Mesenteric fat pad (tissue), 1 donor: ENCODE measurements around the gene CATSPERB. TPM values are rescaled to one million over a fixed set of nuclear protein-coding genes. Genes with fewer than 3 reads are reported as not detected.
"Not testable (repeated sequence)": the region's sequence is repeated elsewhere in the genome, so short reads cannot be mapped to it uniquely, and the experiment has no call there.

Source experiments
- DNase-seq: peaks from one replicate; pipeline ENCODE4 v3.0.0-alpha.2; 2020; ENCODE audit warnings: low spot score
- total RNA-seq: library from RNA; stranded (reverse); fragmentation: NEBNext Ultra II Directional; extraction: Animal tissue kit (Norgen Biotek cat#: 25700); gene quantifications from one replicate; pipeline ENCODE4 v1.2.1, GENCODE V29; 2021
- donor health status: DM: yes; HTN: yes; CAD: no.

The CATSPERB gene
- total RNA-seq, 1 donor from 2014 or later, result 2.0 TPM

DNA sequence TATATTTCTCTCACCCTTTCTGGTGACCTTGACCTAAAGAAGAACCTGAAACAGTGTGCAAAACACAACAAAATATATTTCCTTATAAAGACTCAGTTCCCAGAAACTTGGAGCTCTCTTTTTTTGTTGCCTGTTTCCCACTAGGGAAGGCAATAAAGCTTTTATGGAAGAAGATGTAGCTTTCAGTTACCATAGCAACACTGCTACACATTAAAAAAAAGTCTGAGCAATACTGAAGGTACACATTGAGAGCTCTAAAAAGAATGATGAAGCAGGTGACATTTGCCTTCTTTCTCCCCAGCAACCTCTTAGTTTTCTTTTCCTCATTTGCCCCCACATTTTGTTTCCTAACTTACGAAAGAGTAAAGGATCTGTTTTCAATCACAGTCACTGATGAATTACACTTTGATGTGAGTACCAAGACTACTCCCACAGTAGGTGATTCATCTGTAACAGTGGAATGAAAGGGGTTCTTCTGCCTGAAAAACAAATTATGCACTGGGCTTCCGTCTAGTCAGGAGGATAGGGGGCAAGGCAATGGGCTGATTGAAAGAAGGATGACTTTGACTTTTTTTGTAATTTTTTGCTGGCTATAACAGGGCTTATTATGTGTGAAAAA is 1.1 kb upstream of the CATSPERB start:
- DNase-seq, result no peak

DNA sequence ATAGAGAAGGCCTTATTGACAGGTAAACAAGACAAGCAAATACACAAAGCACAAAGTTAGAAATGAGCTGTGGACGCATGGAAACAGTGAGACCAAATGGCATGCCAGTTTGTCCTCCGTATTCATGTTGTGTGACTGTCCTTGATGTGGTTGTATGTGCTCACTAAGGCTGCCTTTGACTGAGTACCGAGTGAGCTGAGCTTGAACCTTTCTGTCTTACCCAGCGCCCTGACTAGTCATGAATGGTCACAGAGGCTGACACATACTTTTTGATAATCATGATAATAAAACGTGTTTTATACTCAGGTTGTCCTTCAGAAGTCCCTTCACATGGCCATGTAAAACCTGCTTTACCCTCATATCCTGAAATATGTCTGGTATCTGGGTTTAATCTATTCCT is 553 bp upstream of the CATSPERB start:
- DNase-seq, result no peak

DNA sequence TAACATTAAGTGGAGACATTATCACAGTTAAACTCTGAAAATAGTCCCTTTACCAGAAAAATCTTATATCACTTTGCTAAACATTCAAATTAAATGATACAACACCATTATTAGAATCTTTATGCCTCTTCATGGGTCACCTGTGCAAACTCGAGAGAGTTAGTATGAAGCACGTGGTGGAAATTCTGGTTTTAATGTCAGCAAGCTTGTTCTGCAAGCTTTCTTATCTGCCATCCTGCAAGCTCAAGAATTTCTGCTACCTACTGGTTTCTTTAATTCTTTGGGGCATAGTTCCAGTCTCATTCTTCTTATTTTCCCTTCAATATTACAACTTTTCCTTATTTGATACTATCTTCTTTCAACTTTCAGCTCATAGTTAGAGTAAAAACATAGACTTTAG is 868 bp downstream of the CATSPERB start:
- no peak for DNase-seq

DNA sequence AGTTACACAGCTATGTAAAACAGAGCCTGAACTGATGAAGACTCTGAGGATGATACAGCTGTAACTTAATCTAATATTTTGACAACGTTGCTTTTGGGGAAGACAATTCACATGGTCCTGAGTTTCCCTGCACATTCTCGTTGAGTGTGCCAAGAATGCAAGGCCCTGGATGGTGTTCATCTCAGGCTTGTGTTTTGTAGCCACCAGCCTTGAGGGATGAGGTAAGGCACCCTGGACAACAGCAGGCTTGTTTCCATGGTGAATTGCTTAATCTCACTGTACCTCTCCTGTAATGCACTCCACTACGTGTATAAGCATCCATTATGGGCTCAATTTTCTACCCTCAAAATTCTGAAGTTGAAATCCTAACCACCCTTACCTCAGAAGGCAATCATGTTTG is 2.1 kb downstream of the CATSPERB start:
- no peak for DNase-seq

DNA sequence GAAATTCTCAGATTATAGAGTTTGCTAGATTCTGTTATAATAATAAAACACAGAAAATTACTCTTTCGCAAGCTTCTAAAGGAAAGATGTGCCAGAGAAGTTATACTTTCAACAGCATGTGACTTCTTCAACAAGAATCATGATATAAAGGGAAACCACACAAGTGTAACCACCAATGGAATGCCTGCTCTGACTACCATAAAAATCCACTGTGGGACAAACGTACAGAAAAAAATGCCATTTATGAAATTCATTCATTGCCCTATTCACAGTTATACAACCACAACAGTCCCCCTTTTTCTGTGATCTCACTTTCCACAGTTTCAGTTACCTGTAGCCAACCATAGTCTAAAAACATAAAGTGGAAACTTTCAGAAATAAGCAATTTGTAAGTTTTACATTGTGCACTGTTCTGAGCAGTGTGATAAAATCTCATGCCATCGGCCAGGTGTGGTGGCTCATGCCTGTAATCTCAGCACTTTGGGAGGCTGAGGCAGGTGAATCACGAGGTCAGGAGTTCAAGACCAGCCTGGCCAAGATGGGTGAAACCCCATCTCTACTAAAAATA is 3.2 kb downstream of the CATSPERB start:
- no peak for DNase-seq

DNA sequence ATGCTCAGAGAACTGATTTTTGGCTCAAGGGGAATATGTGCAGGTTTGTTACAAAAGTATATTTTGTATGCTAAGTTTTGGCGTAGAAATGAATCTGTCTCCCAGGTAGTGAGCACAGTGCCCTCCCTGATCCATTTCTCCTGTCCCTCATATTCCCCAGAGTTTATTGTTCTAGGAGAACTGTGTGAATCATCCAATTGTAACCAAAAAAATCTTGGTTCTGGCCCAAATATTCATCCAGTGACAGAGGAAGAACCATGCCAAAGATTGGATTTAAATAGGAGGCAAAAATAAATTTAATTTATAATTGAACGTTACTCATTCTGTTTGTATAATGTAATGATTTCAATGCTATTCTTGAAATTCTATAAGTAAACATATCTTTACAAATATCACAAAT is 4.8 kb downstream of the CATSPERB start:
- DNase-seq, result no peak

DNA sequence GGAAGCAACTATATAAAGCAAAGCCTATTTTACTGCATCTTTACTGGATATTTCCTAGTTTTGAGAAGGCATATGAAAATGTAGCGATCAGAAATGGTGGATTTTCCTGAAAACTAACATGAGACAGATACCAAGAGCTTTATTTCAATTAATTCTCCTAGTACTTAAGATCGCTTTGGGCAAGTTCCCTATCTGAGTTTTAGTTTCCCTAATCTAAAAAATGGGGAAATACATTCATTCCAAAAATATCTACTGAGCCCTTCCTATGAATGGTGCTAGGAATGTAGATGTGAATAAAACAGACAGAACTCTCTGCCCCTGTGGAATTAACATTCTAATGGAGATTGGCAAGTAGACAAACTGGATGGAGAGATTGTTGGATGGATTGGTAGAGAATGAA is 8.4 kb downstream of the CATSPERB start:
- no peak for DNase-seq

DNA sequence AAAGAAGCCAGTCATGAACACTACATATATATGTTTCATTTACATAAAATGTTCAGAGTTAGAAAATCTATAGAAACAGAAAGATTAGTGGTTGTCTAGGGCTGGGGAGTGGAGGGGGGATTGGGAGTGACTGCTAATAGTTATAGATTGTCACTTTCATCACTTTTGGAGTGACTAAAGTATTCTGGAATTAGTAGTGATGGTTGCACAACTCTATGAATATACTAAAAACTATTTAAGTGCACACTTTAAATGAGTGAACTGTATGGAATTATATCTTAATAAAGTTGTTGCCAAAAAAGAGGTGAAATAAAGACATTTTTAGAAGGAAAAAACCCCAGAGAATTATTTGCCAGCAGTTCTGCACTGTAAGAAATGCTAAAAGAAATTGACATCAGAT is 9.5 kb downstream of the CATSPERB start:
- DNase-seq, result no peak

DNA sequence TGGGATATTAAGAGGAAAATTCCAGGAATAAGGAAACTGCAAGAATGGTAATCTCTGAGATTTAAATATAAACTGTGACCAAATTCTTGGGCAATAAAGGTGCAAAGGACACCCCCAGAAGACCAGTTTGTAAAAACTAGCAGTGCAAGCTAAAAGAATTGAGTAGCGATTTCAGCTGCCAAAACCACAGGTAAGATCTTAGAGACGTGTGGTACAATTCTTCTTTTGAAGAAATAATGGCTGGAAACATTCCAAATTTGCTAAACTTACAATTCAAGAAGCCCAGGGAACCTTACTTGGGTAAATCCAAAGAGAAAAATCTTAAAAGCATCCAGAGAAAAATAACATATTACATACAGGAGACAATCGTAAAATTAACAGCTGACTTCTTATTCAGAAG is 12.0 kb downstream of the CATSPERB start:
- DNase-seq, result no peak

DNA sequence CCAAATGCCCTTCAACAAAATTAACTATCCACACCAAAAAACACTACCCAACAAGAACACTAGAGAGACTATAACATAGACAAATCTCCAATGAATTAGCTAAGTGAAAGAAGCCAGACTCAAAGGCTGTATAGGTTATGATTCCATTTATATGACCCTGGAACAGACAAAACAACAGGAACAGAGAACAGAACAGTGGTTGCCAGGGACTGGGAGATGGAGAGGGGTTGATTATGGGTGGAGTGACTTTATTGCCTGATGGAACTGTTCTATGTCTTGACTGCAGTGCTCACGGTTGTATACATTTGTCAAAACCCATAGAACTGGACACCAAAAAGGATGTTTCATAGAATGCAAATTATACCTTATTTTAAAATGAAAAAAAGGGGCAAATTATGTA is 14.9 kb downstream of the CATSPERB start:
- DNase-seq, result no peak

DNA sequence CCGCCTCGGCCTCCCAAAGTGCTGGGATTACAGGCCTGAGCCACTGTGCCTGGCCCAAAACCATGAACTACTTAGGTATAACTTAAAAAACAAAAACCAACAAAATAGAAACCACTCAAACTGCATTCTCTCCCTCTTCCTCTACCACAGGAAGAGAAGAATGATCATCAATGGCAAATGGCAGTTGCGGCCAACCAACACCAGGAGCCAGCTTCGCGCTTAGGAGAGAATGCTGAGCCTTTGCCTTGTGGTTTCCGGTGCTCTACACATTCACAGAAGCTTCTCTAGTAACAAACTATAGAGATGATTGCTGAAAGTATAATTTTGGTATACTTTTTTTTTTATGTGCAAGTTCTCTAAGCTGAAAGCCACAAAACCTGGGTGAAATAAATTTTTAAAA is 17.1 kb downstream of the CATSPERB start:
- no peak for DNase-seq

DNA sequence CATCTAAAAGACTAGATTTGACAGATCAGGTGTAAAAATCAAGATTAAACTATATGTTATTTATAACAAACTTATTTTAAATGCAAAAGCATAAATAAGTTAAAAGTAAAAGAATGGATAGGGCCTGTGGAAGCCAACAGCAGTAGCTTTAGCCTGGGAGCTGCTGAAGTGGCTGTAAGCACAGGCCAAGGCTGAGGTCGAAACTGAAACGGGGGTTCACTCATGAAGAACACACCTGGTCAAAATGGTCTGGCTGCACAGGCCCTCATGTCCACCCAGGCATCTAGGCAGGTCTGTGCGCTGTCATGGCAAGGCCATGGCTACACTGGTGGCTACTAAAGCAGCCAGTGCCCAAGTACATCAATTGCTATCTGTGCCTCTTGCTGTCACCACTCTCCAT is 23.1 kb downstream of the CATSPERB start:
- no peak for DNase-seq

DNA sequence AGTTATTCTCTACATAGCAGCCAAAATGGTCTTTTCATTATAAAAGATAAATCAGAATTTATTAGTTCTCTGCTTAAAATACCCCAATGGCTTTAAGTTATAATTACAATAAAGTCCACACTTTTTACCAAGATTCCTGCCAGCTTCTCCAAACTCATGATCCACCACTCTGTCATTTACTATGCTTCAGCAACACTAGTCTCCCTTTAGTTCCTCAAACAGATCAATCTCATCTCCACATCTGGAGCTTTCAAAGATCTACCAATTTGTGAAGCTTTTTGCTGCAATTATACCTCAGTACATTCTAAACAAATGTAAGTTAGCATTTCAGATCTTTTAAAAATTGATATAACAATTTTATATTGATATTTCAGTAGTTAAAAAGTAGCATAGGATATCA is 24.9 kb downstream of the CATSPERB start:
- DNase-seq, result no peak

DNA sequence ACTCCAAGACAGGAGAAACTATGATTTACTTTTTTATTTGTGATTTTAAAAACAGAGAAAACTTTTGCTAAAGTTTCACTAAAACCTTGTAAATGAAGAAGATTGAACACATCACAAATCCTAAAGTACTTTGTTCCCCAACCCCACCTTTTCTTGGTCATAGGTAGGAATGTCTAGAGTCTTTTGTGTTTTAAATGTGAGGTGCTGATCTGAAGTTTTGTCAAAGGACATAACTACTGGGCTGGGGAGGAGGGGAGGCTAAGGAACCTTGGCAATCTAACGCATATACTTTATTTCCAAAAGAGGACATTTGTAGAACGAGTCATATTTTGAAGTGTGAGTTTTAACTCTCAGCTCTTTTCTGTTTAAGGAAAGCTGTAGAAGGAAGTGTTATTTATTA is 37.2 kb downstream of the CATSPERB start:
- no peak for DNase-seq

DNA sequence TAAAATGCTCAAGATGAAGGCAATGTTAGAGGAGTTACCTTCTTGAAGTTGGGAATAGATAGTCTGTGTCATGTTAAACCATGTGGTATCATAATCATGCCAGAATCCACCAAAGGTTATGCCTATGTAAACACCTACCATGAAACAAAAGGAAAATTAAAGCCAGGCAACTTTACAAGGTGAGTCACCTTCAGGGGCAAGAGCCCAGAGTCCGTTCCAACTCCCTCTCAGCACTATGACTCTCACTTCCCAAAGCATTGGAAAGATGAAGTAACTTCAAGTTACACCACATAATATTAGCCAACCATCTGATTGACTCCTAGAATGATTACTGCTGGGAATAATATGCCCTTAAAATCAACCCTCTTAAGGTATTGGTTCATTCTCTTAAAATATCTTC is 38.5 kb downstream of the CATSPERB start:
- DNase-seq, result no peak

DNA sequence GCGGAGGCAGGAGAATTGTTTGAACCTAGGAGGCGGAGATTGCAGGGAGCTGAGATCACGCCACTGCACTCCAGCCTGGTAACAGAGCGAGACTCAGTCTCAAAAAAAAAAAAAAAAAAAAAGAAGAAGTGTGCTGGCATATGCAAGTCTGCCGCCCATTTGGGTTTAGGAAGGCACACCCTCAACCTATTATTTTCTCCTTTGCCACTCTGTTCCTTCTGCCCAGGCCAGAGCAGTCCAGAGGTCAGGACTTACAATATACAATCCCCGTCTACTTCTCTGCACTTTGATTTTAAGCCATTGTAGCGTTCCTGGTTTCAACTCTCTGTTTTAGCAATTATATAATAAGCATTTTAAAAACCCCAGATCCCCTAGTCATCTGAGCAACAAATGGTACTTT is 39.8 kb downstream of the CATSPERB start:
- DNase-seq, result no peak

DNA sequence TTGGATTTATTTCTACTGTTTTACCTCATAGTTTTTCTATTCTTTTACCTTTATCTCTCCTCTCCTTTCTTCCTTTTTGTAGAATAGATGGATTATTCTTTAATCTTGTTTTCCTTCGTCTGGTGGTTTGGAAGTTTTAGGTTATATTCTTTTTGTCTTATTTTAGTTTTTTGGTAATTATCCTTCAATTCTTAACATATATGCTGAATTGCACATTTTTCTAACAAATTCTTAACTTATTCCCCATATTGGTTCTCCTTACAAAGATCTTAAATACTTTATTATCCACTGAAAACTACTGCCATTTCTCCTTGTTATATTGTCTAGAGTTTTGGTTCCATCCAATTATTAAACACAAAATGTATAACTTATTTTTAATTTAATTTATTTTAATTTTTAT is 42.3 kb downstream of the CATSPERB start:
- DNase-seq, result no peak

DNA sequence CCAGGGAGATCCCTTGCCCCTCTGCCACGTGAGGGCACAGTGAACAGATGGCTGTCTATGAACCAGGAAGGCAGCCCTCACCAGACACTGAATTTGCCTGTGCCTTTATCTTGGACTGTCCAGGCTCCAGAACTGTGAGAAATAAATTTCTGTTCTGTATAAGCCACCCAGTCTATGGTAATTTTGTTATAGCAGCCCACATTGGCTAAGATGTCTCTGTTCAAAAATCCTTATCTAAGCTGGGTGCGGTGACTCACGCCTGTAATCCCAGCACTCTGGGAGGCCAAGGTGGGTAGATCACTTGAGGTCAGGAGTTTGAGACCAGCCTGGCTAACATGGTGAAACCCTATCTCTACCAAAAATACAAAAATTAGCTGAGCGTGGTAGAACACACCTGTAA is 44.5 kb downstream of the CATSPERB start:
- DNase-seq, result not testable (repeated sequence)

DNA sequence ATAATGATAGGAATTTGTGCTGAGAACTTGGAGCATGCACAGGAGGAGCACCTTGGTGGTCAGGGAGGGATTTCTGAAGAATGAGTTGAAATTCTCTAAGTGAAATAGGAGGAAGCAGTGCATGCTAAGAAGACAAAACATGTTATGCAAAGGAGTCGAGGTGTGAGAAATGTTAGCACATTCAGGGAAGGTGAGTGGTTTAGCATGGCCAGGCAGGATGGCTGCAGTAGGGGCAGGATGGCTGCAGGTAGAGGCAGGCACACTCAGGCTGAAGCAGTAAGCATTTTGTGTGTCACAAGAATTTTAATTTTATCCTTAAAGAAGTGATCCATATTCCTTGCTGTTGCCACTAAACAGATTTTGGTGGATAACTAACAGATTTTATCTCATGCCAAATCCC is 46.3 kb downstream of the CATSPERB start:
- DNase-seq, result no peak

DNA sequence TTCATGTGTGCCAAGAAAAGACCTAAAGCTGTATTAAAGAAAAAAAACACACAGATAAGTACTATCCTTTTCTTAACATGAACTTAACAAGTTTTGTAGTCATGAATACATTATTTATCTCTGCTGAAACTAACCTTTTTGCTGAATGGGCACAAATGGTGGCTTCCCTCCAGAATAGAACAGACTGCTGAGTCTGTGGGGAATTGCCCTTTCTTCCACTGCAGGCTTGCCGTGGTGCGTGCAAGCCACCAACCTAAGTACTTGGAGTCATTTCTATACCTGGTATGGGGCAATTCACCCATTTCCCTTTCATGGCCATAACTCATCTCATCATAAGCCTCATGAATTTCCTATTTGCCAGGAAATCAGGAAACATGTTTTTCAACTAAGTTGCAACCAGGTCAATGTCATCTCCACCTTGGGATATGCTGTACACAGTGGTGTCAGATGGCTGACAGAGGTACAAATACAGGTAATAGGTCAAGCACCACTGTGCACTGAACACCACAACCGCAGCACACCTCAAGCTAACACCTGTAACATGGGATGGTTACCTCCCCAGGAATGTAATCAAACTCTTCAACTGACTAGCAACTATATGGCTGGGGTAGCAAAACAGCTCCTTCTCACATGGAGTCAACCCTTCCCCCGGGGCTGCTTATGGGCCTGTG is 49.9 kb downstream of the CATSPERB start:
- no peak for DNase-seq

DNA sequence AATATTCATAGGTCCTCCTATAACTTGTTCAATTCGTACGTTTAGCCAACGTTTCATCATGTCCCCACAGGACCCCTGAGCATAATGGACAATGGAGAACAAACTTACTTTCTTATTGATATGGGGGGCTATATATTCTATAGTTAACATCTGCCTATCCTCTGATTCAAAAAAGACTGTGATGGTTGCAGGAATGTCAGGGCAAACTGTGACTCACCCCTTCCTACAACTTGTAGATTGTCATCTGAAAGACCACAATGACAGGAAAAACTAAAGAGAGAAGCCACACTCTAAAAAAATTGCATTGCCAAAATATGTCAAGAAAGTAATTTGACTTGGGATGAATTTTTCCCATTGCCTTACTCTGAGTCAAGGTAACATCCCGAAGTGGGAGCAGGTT is 50.8 kb downstream of the CATSPERB start:
- DNase-seq, result no peak

DNA sequence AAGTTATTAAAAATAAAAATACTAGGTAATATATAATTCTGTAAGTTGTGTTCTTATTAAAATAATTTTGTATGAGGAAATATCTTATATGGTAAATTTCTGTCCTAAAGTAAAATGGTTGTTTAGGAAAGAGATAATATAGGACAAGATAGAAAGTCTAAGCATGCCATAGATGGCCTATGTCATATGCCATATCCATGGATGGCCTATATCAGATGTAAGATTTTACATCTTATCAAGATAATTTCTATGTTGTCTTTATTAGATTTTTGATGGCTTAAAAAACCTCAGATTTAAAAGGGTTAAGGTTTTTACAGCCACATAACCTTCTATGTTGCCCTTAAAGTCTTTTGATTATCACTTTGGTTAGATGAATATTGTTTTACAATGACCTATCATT is 52.6 kb downstream of the CATSPERB start:
- no peak for DNase-seq

DNA sequence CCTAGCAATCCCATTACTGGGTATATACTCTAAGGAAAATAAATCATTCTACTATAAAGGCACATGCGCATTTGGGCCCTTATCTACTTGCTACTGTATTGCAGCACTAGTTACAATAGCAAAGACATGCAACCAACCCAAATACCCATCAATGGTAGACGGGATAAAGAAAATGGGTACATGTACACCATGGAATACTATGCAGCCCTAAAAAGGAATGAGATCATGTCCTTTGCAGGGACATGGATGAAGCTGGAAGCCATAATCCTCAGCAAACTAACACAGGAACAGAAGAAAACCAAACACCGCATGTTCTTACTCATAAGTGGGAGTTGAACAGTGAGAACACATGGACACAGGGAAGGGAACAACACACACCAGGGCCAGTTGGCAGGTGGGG is 54.2 kb downstream of the CATSPERB start:
- not testable (repeated sequence) for DNase-seq
